CD4-positive, alpha-beta T cell treated with Interleukin-4 for 4 hours (primary cell): ENCODE measurements around the gene SPON1.

Source experiments
- DNase-seq: peaks from one replicate; pipeline ENCODE4 v3.0.0-alpha.2; 2020

SPON1 gene

GRCh38 chr11:14300661-14301304 lies 338.3 kb downstream of the SPON1 start:
- DNase-seq = peak; percentile 64

GRCh38 chr11:14304601-14305000 lies 342.1 kb downstream of the SPON1 start:
- DNase-seq = no peak

- DNase-seq = no peak
Observed at GRCh38 chr11:14305649-14306048, 343.1 kb downstream of the SPON1 start.

GRCh38 chr11:14306481-14306880 lies 344.0 kb downstream of the SPON1 start:
- no peak for DNase-seq

GRCh38 chr11:14308114-14308896 lies 345.8 kb downstream of the SPON1 start:
- peak; percentile 42 for DNase-seq

GRCh38 chr11:14308897-14309387 lies 346.4 kb downstream of the SPON1 start:
- no peak for DNase-seq

- DNase-seq = no peak
Observed at GRCh38 chr11:14309425-14310192, 347.1 kb downstream of the SPON1 start.

- DNase-seq = no peak
Observed at GRCh38 chr11:14310679-14311078, 348.2 kb downstream of the SPON1 start.

- peak; percentile 33 for DNase-seq
Observed at GRCh38 chr11:14312736-14313438, 350.4 kb downstream of the SPON1 start.

- DNase-seq = no peak
Observed at GRCh38 chr11:14314127-14314526, 351.6 kb downstream of the SPON1 start.

GRCh38 chr11:14315130-14315529 lies 352.6 kb downstream of the SPON1 start:
- no peak for DNase-seq
